B cell (primary cell): ENCODE measurements around the gene TES. TPM values are rescaled to one million over a fixed set of nuclear protein-coding genes. Genes with fewer than 3 reads are reported as not detected.

Experiments used
- ATAC-seq: fragments of 200-7000 bp; cut with Tn5 transposase; one replicate; pipeline ENCODE4 v1.10.0; 2021; ENCODE audit warnings: low read depth, mild to moderate bottlenecking, moderate number of reproducible peaks, moderate library complexity
- CTCF ChIA-PET: fragments of 350-600 bp; sonication (Branson Sonifier 250); formaldehyde crosslinking; loops from one replicate; lab custom pipeline; 2021; ENCODE audit warnings: antibody characterized with exemption, inconsistent platforms; lab: Charles Lee
- POLR2A ChIA-PET: fragments of 350-600 bp; sonication (Branson Sonifier 250); formaldehyde crosslinking; loops from one replicate; lab custom pipeline; 2021; ENCODE audit warnings: antibody characterized with exemption; lab: Charles Lee
- DNase-seq: peaks from one replicate; pipeline ENCODE4 v3.0.0; 2013
- H2AFZ ChIP-seq: 2 replicates; pipeline ENCODE4 v1.6.1; 2012; ENCODE audit warnings: mild to moderate bottlenecking, low read depth, low read length; ENCODE audit not compliant: insufficient read depth, poor library complexity, severe bottlenecking
- H3K27ac ChIP-seq, 2 donors: 1 replicate in 1 of 2; 2 replicates in 1 of 2; pipeline ENCODE4 v1.5.1; 2012 to 2013; ENCODE audit warnings: low read length in 2 of 2, mild to moderate bottlenecking in 2 of 2, moderate library complexity in 1 of 2
- H3K27me3 ChIP-seq, 4 experiments: fragments of 200-600 bp in 1 of 4; sonication (generic) in 1 of 4; replicated peaks in 1 of 4; 1 replicate in 2 of 4; 2 replicates in 2 of 4; pipeline versions ENCODE4 v1.6.1 to v1.7.0; 2013 to 2016; ENCODE audit warnings: low read length in 3 of 4, mild to moderate bottlenecking in 2 of 4, mixed read lengths in 1 of 4, moderate library complexity in 1 of 4; ENCODE audit not compliant: insufficient read depth in 4 of 4, control insufficient read depth in 3 of 4; ENCODE audit errors: control extremely low read depth in 1 of 4
- H3K36me3 ChIP-seq, 2 experiments: replicated peaks in 1 of 2; 1 replicate in 1 of 2; 2 replicates in 1 of 2; pipeline versions ENCODE4 v1.6.1 to v1.7.1; 2013; ENCODE audit warnings: low read length in 1 of 2; ENCODE audit not compliant: insufficient read depth in 2 of 2, control insufficient read depth in 1 of 2; ENCODE audit errors: control extremely low read depth in 1 of 2, extremely low read depth in 1 of 2
- H3K4me1 ChIP-seq, 2 donors: fragments of 200-600 bp in 1 of 2; sonication (generic) in 1 of 2; 1 replicate in 1 of 2; 2 replicates in 1 of 2; pipeline versions ENCODE4 v1.5.1 to v1.6.1; 2013 to 2017; ENCODE audit warnings: low read length in 2 of 2; ENCODE audit not compliant: control insufficient read depth in 2 of 2, insufficient read depth in 2 of 2
- H3K4me2 ChIP-seq: replicated peaks from 2 replicates; pipeline ENCODE3; 2012; ENCODE audit warnings: mild to moderate bottlenecking, low read depth, low read length; ENCODE audit not compliant: poor library complexity, severe bottlenecking
- H3K4me3 ChIP-seq, 5 experiments: fragments of 200-600 bp in 1 of 5; sonication (generic) in 1 of 5; 1 replicate in 3 of 5; 2 replicates in 2 of 5; pipeline versions ENCODE4 v1.5.1 to v1.7.0; 2011 to 2016; ENCODE audit warnings: low read length in 4 of 5, mild to moderate bottlenecking in 4 of 5, low read depth in 2 of 5, control low read depth in 1 of 5, moderate library complexity in 1 of 5; ENCODE audit not compliant: insufficient read depth in 1 of 5; ENCODE audit errors: control extremely low read depth in 1 of 5, extremely low read depth in 1 of 5
- H3K79me2 ChIP-seq: fragments of 200-600 bp; sonication (generic); one replicate; pipeline ENCODE4 v1.6.0; 2016; ENCODE audit warnings: low read length; ENCODE audit not compliant: control insufficient read depth, insufficient read depth
- H3K9ac ChIP-seq: fragments of 200-600 bp; sonication (generic); 2 replicates; pipeline ENCODE4 v1.6.1; 2017; ENCODE audit warnings: mild to moderate bottlenecking, low read length, moderate library complexity
- H3K9me3 ChIP-seq, 3 donors: one replicate each; pipeline versions ENCODE4 v1.6.1 to v1.7.1; 2013; ENCODE audit warnings: low read length in 2 of 3; ENCODE audit not compliant: control insufficient read depth in 2 of 3, insufficient read depth in 1 of 3; ENCODE audit errors: control extremely low read depth in 1 of 3
- H4K20me1 ChIP-seq: 2 replicates; pipeline ENCODE4 v1.6.0; 2012; ENCODE audit warnings: mild to moderate bottlenecking, low read length; ENCODE audit not compliant: insufficient read depth, control insufficient read depth, poor library complexity, severe bottlenecking
- H3K27ac Mint-ChIP-seq: one replicate; pipeline ENCODE4 v1.8.0; 2021; ENCODE audit warnings: mixed read lengths
- H3K27me3 Mint-ChIP-seq: one replicate; pipeline ENCODE4 v1.8.0; 2021; ENCODE audit warnings: mixed read lengths
- H3K4me1 Mint-ChIP-seq: one replicate; pipeline ENCODE4 v1.8.0; 2021; ENCODE audit warnings: mixed read lengths
- H3K4me3 Mint-ChIP-seq: one replicate; pipeline ENCODE4 v1.8.0; 2021; ENCODE audit warnings: mixed read lengths
- H3K9me3 Mint-ChIP-seq: one replicate; pipeline ENCODE4 v1.8.0; 2022; ENCODE audit warnings: mixed read lengths; ENCODE audit not compliant: insufficient read depth
- CTCF ChIP-seq: fragments of 200-600 bp; IDR thresholded peaks from one replicate; pipeline ENCODE4 v1.8.0; 2022; ENCODE audit warnings: antibody characterized with exemption, mild to moderate bottlenecking
- EZH2 ChIP-seq: IDR thresholded peaks from 2 replicates; pipeline ENCODE4 v1.6.1; 2012; ENCODE audit warnings: borderline replicate concordance, low read depth, mild to moderate bottlenecking, moderate library complexity, low read length; ENCODE audit not compliant: insufficient read depth, poor library complexity, severe bottlenecking
- WGBS: methylation state at CpG from one replicate; pipeline ENCODE4 v1.1.5; 2013; ENCODE audit warnings: missing lambda C conversion rate; ENCODE audit not compliant: insufficient coverage; 5-methylcytosine and 5-hydroxymethylcytosine counted together
- intact Hi-C: fragments of 100-400 bp; cut with micrococcal nuclease; formaldehyde crosslinking; loops from one replicate; pipeline ENCODE4 v1.10.0; 2022
- polyA plus RNA-seq: library from polyadenylated mRNA; depleted of rRNA; stranded (reverse); fragments of >200 nt; gene quantifications from 2 replicates; pipeline ENCODE4 v1.2.3, GENCODE V29; 2012
- total RNA-seq, 2 donors: library from RNA; stranded (reverse); fragments of 120-200 nt in 1 of 2; gene quantifications; 1 replicate in 1 of 2; 2 replicates in 1 of 2; pipeline versions ENCODE4 v1.2.3 to v1.2.4, GENCODE V29; 2013 to 2022

TES gene
- total and polyA plus RNA-seq, 2 donors (not counting 1 experiment from before 2014, with no cell fraction given) = 55.3 to 62.5 TPM

- H3K9me3 Mint-ChIP-seq = no peaks in the 10 kb centered on the region
- CTCF ChIA-PET = interaction anchor here (0.7 to 1.1 kb wide), 3 partner anchors 20 to 144 kb away, joined by 3 read pairs; no protein-coding TSS in a partner anchor
- H3K4me3 Mint-ChIP-seq = no peak overlapping the region
- intact Hi-C loops = no loop called here
- H3K27ac ChIP-seq = no peak overlapping the region
- H3K9ac ChIP-seq = no peak overlapping the region
- ATAC-seq = no peak
- no peak overlapping the region for H2AFZ ChIP-seq
- POLR2A ChIA-PET = no interaction called here
- no peaks in the 10 kb centered on the region for H3K9me3 ChIP-seq
- H3K27me3 ChIP-seq = no peaks in the 10 kb centered on the region
- TF ChIP-seq CTCF (no peak), EZH2 (no peak)
- no peak overlapping the region for H3K4me2 ChIP-seq
- H3K27ac Mint-ChIP-seq = no peak overlapping the region
- no peaks in the 10 kb centered on the region for H3K4me1 Mint-ChIP-seq
- H3K4me1 ChIP-seq = no peaks in the 10 kb centered on the region
- no peaks in the 10 kb centered on the region for H3K79me2 ChIP-seq
- no peak overlapping the region for H3K4me3 ChIP-seq
- no peaks in the 10 kb centered on the region for H4K20me1 ChIP-seq
- H3K36me3 ChIP-seq = no peaks in the 10 kb centered on the region
- H3K27me3 Mint-ChIP-seq = peaks cover 15% of the 10 kb centered on the region
- no peak for DNase-seq
Observed at GRCh38 chr7:116279217-116279616, 68.9 kb downstream of the TES start.

GRCh38 chr7:116280803-116281202 lies 70.5 kb downstream of the TES start:
- 20% methylated on average over 1 of the region's 2 CpGs for WGBS
- Mint-ChIP-seq H3K4me3 (no peak overlapping the region), H3K9me3 (no peaks in the 10 kb centered on the region), H3K27me3 (peaks cover 15% of the 10 kb centered on the region), H3K27ac (no peak overlapping the region), H3K4me1 (no peaks in the 10 kb centered on the region)
- no peaks in the 10 kb centered on the region for H3K79me2 ChIP-seq
- H3K9me3 ChIP-seq = no peaks in the 10 kb centered on the region
- TF ChIP-seq CTCF (no peak), EZH2 (no peak)
- no peak overlapping the region for H2AFZ ChIP-seq
- H3K4me3 ChIP-seq = no peak overlapping the region
- no peaks in the 10 kb centered on the region for H3K4me1 ChIP-seq
- H3K27ac ChIP-seq = no peak overlapping the region
- intact Hi-C loops = no loop called here
- H3K27me3 ChIP-seq = no peaks in the 10 kb centered on the region
- H3K4me2 ChIP-seq = no peak overlapping the region
- H4K20me1 ChIP-seq = no peaks in the 10 kb centered on the region
- ATAC-seq (no peak), DNase-seq (no peak)
- H3K36me3 ChIP-seq = no peaks in the 10 kb centered on the region
- ChIA-PET CTCF (no interaction called here), POLR2A (no interaction called here)
- H3K9ac ChIP-seq = no peak overlapping the region
